GM10266 (cell line): Measurements from ENCODE around the gene SND1.

Source experiments
- DNase-seq: peaks from one replicate; pipeline ENCODE4 v3.0.0; 2012; ENCODE audit errors: extremely low spot score
- TF ChIP-seq, protein P1 (sequence below): IDR thresholded peaks from 2 replicates; pipeline ENCODE4 v1.5.1; 2012; ENCODE audit warnings: mild to moderate bottlenecking, low read depth; ENCODE audit not compliant: control insufficient read depth, insufficient read depth; ENCODE audit errors: missing control alignments

Gene SND1

DNA sequence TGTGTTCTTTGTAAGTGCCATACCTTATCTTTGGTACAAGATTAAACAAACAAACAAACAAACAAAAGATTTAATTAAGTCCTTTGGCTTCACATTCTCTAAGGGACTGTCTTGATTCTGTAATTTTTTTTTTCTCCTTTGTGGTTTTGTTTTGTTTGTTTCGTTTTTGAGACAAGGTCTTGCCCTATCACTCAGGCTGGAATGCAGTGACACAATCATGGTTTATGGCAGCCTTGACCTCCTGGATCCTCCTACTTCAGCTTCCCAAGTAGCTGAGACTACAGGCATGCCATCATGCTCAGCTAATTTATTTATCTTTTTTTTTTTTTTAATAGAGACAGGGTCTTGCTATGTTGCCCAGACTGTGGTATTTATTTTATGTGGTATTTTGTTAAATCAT is 213.5 kb downstream of the SND1 start:
- TF ChIP-seq, protein P1, sequence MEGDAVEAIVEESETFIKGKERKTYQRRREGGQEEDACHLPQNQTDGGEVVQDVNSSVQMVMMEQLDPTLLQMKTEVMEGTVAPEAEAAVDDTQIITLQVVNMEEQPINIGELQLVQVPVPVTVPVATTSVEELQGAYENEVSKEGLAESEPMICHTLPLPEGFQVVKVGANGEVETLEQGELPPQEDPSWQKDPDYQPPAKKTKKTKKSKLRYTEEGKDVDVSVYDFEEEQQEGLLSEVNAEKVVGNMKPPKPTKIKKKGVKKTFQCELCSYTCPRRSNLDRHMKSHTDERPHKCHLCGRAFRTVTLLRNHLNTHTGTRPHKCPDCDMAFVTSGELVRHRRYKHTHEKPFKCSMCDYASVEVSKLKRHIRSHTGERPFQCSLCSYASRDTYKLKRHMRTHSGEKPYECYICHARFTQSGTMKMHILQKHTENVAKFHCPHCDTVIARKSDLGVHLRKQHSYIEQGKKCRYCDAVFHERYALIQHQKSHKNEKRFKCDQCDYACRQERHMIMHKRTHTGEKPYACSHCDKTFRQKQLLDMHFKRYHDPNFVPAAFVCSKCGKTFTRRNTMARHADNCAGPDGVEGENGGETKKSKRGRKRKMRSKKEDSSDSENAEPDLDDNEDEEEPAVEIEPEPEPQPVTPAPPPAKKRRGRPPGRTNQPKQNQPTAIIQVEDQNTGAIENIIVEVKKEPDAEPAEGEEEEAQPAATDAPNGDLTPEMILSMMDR: no peak
- DNase-seq: no peak

DNA sequence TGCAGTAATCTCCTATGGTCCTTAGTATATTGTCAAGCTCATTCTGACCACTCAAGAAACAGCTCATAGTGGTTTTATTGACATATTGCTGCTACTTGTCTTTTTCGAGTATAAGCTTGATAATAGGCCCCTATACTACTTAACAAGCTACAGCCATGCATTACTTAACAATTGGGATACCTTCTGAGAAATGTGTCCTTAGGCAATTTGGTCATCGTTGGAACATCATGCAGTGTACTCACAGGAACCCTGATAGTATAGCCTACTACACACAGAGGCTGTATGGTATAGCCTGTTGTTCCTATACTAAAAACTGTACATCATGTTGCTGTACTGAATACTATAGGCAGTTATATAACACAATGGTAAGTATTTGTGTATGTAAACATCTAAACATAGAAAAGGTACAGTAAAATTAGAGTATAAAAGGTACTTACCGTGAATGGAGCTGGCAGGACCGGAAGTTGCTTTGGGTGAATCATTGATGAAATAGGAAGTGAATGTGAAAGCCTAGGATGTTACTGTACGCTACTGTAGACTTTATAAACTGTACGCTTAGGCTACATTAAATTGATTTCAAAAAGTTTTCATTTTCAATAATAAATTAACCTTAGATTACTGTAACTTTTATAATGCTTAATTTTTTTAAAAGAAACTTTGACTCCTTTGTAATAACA is 218.4 kb downstream of the SND1 start:
- no peak for DNase-seq
- TF ChIP-seq, protein P1: no peak

DNA sequence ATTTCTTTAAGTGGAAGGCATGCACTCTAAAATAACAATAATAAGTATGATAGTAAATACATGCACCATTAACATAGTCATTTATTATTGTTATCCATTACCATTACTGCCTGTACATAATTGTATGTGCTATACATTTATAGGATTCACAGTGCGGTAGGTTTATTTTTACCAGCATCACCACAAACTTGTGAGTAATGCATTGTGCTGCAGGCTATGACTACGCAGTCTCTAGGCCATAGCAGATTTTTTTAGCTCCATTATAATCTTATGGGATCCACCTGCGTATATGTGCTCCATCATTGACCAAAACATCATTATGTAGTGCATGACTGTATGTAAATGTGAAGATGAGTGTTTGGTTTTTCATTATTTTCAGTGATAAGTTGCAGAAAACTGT is 219.2 kb downstream of the SND1 start:
- no peak for DNase-seq
- TF ChIP-seq, protein P1: no peak

DNA sequence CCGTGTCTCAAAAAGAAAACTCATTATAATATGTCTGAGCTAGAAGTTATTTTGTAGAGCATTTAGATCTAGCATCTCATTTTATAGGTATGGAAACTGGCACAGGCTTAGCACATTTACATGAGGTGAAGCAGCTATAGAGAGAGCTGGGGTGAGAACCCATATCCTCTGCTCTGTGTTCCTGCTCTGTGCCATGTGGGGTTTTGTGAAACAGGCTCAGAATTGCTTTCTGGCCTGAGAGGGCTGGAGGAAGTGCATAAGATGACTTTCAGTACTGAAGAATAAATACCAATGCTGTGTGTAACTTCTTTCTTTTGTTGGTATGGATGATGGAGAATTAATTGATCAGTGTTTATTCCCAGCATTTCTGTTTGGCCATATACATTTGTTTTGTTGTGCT is 220.1 kb downstream of the SND1 start:
- no peak for DNase-seq
- TF ChIP-seq, protein P1: no peak

DNA sequence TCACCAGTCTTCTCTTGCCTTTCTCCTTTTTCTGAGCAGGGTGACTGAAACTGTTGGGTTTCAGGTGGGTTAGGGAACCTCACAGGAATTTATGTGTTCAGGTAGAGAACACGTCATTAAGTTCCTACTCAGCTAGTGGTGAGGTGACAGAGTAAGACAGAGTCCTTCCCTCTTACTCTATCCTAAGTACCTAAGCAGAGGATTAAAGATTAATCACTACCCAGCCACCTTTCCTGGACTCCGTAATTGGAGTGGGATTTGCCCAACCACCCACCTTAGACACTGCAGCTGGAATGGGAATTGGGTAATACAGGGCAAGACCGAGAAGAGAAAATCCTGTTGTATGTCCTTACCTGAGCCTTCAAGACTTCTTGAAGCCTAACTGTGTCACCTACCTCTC is 221.2 kb downstream of the SND1 start:
- TF ChIP-seq, protein P1: no peak
- DNase-seq: no peak

DNA sequence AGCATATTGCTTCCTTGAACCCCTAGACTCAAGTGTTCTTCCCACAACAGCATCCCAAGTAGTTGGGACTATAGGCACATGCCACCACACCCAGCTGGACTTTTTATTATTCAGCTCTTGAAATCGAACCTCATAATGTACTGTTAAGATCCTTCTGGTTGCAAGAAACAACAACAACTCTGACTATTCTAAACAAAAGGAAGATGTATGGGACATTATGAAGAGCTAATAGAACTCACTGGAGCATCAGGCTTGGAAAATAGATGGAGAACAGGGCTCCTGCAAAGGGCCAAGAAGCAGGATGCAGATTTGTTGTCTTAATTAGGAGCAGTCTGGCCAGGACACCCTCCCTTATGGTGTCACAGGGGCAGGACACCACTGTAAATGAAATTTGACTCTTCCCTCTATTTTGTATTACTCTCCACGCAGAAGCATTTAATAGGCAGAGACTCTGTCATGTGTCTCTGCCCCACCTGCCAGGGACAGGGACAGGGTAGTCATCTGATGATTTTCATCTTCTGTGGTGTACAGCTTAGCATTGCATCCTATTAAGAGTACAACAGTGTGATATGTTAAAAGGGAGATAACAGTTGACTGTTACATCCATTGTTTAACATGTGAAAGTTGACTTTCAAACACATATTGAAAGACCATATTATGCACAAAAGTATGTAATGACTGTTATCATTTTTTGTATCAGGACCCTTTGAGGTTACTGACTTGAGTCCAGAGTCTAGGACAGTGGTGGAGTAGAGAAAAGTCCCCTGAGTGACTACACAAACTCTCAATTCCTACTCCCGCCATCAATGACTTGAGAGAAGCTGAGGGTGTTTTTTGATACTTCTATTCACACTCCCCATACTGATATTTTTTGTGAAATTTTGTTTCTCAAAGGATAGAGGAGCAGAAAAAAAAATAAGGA is 222.0 kb downstream of the SND1 start:
- DNase-seq: no peak
- TF ChIP-seq, protein P1: no peak
